Stimulated activated naive CD8-positive, alpha-beta T cell treated with anti-CD3 and anti-CD28 coated beads, Interleukin-15, Interleukin-2, amounts not matched to agents 100 U/mL and 50 U/mL, for 24 hours (primary cell): Measurements from ENCODE around the gene FAM193A.
"Not testable (repeated sequence)": the region's sequence is repeated elsewhere in the genome, so short reads cannot be mapped to it uniquely, and the experiment has no call there.

Experiments
- ATAC-seq: fragments of 150-1000 bp; cut with Tn5 transposase; one replicate; pipeline ENCODE4 v1.10.0; 2021
- DNase-seq: peaks from one replicate; pipeline ENCODE4 v3.0.0; 2021

Gene FAM193A

DNA sequence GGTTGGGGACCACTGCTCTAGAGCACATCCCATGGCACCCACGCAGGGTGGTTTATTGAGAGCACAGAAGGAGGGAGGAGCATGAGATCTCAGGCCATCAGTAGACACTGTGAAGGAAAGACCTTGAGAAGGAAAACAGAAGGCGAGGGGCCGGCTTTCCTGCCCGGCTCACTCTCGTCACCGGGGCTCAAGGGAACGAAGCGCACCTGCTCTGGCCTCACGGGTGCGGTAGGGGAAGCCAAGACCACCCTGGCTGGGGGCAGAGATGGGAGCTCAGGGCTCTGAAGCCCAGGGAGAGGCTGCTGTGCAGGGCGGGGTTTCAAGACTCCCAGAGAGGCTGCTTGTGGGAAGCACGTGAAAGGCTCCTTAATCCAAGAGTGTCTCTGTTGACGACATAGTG, 113.8 kb downstream of the FAM193A start:
- DNase-seq (no peak), ATAC-seq (no peak)

GRCh38 chr4:2651546-2651945, 115.1 kb downstream of the FAM193A start:
- ATAC-seq: no peak
- DNase-seq: no peak

DNA sequence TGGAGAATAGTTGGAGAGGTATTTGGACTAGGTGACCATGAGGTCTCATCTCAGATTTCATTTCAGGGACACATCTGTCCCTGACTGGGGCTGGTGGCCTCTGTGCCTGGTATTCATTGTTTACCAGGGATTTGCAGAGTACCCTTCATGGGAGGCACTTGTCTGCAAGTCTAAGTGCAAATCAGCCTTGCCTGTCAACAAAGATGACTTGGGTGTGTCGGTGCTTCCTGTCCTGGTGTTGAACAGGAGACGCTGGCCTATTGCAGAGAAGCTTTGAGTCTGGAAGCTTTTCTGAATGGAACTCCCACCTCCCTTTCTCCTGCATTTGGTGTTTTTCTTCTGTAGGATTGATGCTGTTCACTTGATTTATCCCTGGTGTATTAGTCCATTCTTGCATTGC, 115.6 kb downstream of the FAM193A start:
- DNase-seq (no peak), ATAC-seq (no peak)

GRCh38 chr4:2652415-2653160, 116.1 kb downstream of the FAM193A start:
- ATAC-seq: no peak
- no peak for DNase-seq

DNA sequence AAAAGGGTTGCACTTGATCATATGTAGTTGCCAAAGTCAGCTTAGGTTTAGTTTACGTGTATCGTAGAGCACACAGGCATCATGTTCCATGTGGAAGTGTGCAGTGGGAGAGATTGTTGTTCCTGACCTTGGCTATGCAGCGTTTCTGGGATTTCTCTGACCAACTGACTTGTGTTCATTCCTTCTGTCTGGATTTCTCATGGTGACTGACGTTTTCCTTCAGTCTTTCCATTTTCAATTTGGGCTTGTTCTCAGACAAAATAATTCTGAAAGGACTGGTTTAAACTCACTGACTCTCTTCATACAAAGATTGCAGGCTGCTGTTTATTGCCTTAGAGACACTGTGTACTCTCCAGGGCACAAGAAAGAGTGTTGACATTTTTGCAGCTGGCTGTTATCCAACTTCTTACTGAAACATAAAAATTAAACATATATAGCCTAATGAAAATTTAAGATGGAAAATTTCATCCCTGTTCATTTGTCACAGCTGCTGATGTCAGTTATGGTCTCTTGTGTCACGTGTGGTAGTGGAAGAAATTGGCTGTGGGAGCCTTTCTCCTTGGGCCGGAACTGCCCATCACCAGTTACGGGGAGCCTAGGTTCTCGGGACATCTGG, 124.3 kb downstream of the FAM193A start:
- ATAC-seq (no peak), DNase-seq (no peak)

DNA sequence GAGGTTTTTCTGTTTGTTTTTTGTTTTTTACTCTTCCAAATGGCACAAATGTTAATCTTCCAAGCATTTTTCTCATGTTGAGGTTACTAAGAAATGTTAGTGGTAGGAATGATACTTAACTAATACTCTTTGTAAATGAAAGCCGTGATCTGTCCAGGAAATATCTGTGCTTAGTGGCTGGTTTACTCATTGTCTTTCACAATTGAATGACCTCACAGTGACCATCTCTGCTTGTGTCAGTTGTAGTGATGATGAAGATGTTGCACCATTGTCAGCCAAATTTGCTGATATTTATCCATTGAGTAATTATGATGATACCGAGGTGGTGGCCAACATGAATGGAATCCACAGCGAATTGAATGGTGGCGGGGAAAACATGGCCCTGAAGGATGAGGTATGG, 126.2 kb downstream of the FAM193A start:
- ATAC-seq (no peak), DNase-seq (no peak)

- ATAC-seq (no peak), DNase-seq (no peak)
Measured at GRCh38 chr4:2663275-2663674, 126.8 kb downstream of the FAM193A start.

DNA sequence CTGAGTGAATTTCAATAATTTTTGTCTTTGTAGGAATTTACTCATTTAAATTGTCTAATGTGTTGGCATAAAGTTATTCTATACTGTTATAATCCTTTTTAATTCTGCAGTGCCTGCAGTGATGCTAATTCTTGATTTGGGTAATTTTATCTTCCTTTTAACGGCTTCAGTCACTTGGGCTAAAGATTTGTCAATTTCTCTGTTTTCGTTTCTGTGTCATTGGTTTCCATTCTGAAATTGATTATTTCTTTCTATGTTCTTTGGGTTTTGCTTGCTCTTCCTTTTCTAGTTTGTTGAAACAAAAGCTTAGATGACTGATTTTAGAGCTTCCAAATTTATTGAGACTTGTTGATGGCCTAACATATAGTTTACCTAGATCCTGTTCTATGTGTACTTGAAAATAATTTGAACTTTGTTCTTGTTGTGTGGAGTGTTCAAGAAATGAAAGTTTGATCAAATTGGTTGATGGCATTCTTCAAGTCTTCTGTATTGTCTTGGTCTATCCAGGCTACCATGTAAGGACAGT, 130.3 kb downstream of the FAM193A start:
- ATAC-seq: no peak

GRCh38 chr4:2667428-2667827, 131.0 kb downstream of the FAM193A start:
- ATAC-seq (no peak), DNase-seq (no peak)

More for the DNA sequence above, 130.3 kb downstream of the FAM193A start:
- DNase-seq: no peak

GRCh38 chr4:2671267-2671895, 134.9 kb downstream of the FAM193A start:
- DNase-seq: no peak

GRCh38 chr4:2672082-2672481, 135.6 kb downstream of the FAM193A start:
- DNase-seq (no peak), ATAC-seq (no peak)

More at GRCh38 chr4:2671267-2671895, 134.9 kb downstream of the FAM193A start:
- no peak for ATAC-seq

- no peak for ATAC-seq
- DNase-seq: no peak
Measured at GRCh38 chr4:2672700-2673099, 136.3 kb downstream of the FAM193A start.

DNA sequence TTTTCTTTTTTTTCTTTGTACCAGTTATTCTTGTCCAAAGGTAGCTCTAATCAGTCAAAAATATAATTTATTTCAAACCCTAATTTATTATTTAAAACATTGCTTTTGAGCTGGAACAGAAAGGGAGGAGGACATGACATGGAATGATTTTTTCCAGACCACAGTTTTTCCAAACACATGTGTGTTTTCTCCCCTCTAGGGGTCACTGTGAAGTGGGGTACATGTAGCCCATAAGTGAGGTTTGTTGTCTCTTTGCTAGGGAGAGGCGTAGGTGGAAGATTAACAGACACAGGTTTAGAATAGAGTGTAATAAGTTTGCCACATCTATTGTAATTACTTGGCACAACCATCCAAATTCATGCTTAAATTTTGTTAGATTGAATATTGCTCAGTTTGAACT, 136.7 kb downstream of the FAM193A start:
- no peak for ATAC-seq
- no peak for DNase-seq

DNA sequence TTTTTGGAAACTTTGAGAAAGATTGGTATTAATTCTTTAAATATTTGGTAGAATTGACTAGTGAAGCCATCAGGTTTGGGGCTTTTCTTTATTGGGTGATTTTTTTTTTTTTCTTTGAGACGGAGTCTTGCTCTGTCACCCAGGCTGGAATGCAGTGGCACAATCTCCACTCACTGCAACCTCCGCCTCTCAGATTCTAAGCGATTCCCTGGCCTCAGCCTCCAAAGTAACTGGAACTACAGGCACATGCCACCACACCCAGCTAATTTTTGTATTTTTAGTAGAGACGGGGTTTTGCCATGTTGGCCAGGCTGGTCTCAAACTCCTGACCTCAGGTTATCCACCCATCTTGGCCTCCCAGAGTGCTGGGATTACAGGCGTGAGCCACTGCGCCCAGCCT, 143.3 kb downstream of the FAM193A start:
- ATAC-seq, DNase-seq: not testable (repeated sequence)

DNA sequence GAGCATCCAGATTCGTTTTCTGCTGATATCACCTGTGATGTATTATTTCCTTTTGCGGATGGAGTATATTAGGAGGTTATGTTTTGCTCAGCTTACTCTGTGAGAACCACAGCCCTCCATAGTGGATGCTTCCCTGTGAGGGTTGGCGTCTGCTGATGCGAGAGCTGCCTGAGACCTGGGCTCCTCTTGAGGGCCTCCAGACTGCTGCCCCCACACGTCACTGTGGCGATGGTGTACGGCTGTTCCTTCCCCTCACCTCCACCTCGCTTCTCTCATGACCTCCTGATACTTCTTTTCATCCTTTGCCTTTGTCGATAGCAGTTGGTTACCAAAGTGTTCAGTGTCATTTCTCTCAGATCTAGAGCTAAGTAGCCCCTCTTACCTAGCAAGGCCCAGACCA, 148.0 kb downstream of the FAM193A start:
- DNase-seq (no peak), ATAC-seq (no peak)

GRCh38 chr4:2685541-2685940, 149.1 kb downstream of the FAM193A start:
- no peak for ATAC-seq
- no peak for DNase-seq

- no peak for ATAC-seq
- DNase-seq: no peak
Measured at GRCh38 chr4:2686379-2687265, 150.2 kb downstream of the FAM193A start.

- ATAC-seq (no peak), DNase-seq (no peak)
Measured at GRCh38 chr4:2688281-2688680, 151.8 kb downstream of the FAM193A start.

- no peak for ATAC-seq
- DNase-seq: no peak
Measured at GRCh38 chr4:2688697-2689096, 152.2 kb downstream of the FAM193A start.

DNA sequence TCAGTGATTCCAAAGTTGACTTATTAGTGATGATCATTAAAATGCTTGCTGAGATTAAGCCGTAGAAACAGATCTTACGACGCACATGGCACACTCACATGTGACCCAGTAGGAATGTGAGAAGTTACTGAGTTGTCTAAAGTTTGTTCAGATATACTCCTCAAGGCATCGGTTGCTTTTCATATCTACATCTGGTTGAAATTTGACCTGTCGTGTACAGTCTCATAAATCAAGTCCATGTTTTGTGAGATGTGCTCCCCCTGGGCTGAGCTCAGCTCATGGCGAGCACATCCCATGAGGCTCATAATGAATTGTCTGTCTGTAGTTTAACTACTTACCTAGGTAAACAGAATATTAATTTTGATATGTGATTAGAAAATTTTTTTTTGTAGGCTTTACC, 152.7 kb downstream of the FAM193A start:
- DNase-seq (no peak), ATAC-seq (no peak)

GRCh38 chr4:2689825-2690700, 153.6 kb downstream of the FAM193A start:
- DNase-seq (peak; percentile 68), ATAC-seq (peak; percentile 69)
